GM12801 (cell line): Measurements from ENCODE around the gene ARHGAP27.

ENCODE experiments used
- TF ChIP-seq, protein P1 (sequence below): IDR thresholded peaks from one replicate; pipeline ENCODE4 v1.5.1; 2011; ENCODE audit warnings: control low read depth; ENCODE audit not compliant: insufficient read length; ENCODE audit errors: extremely low read depth

The ARHGAP27 gene

GRCh38 chr17:45432405-45433158 is at the start of gene ARHGAP27:
ARHGAP27 (minus strand) TSS chr17:45432870; CDS start chr17:45430279, 2,591 bp downstream.
- TF ChIP-seq, protein P1, sequence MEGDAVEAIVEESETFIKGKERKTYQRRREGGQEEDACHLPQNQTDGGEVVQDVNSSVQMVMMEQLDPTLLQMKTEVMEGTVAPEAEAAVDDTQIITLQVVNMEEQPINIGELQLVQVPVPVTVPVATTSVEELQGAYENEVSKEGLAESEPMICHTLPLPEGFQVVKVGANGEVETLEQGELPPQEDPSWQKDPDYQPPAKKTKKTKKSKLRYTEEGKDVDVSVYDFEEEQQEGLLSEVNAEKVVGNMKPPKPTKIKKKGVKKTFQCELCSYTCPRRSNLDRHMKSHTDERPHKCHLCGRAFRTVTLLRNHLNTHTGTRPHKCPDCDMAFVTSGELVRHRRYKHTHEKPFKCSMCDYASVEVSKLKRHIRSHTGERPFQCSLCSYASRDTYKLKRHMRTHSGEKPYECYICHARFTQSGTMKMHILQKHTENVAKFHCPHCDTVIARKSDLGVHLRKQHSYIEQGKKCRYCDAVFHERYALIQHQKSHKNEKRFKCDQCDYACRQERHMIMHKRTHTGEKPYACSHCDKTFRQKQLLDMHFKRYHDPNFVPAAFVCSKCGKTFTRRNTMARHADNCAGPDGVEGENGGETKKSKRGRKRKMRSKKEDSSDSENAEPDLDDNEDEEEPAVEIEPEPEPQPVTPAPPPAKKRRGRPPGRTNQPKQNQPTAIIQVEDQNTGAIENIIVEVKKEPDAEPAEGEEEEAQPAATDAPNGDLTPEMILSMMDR, result no peak

GRCh38 chr17:45451131-45451530 is 18.5 kb upstream of the ARHGAP27 start:
- TF ChIP-seq, protein P1, result no peak

GRCh38 chr17:45441526-45442310 is 9.0 kb upstream of the ARHGAP27 start:
- TF ChIP-seq, protein P1, result no peak

DNA sequence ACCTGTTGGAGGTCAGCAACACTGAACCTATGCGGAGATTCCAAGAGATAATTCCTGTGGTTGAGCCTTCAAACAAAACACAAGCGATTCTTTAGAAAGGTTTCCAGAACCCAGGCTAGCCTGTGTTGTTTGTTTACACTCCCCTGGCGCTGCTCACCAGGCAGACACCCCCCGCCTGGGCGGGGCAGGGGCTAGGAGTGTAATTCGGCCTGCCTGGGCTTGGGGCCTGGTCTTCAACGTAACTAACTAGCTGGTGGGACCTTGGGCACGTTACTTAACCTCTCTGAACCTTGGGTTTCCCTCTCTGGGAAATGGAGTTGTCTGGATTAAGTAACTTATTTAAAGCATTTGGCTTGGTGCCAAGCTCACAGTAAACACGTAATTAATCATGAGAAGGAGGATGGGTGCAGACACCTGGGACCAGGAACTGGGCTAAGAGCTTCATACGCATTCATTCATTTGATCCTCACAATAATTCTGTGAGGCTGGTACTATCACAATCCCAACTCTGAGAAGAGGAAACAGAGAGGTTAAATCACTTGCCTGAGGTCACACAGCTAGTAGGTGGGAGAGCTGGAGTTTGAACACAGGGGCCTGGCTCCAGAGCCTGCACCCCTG is 7.6 kb upstream of the ARHGAP27 start:
- TF ChIP-seq, protein P1, result no peak

GRCh38 chr17:45438931-45439610 is 6.4 kb upstream of the ARHGAP27 start:
- TF ChIP-seq, protein P1, result no peak

- TF ChIP-seq, protein P1, result no peak
These were observed 5.0 kb upstream of the ARHGAP27 start for GRCh38 chr17:45437465-45438283.
